ENCODE results near the gene STN1. TPM values are rescaled to one million over a fixed set of nuclear protein-coding genes. Genes with fewer than 3 reads are reported as not detected.
A peak's percentile ranks its signal among the peaks of the same experiment; 100 is the strongest.

The STN1 gene
- total and polyA plus RNA-seq, 7 donors: 15.3 to 22.7 (median 18.3) TPM

GRCh38 chr10:103849880-103850571 lies 68.0 kb downstream of the STN1 start:
- no peaks in the 10 kb centered on the region for H3K27me3 ChIP-seq (ENCODE audit: insufficient read depth in 3 of 3, low read length in 2 of 3)
- intact Hi-C loops (cut with DNase I): loop anchor here (10.0 kb wide), 2 partner anchors 245 to 255 kb away; no protein-coding TSS in a partner anchor
- no peaks in the 10 kb centered on the region for H3K9me3 ChIP-seq
- ATAC-seq (peak; percentile 40 to 70 (median 66)), DNase-seq (peak; percentile 56 to 68)
- TF ChIP-seq, protein P1, sequence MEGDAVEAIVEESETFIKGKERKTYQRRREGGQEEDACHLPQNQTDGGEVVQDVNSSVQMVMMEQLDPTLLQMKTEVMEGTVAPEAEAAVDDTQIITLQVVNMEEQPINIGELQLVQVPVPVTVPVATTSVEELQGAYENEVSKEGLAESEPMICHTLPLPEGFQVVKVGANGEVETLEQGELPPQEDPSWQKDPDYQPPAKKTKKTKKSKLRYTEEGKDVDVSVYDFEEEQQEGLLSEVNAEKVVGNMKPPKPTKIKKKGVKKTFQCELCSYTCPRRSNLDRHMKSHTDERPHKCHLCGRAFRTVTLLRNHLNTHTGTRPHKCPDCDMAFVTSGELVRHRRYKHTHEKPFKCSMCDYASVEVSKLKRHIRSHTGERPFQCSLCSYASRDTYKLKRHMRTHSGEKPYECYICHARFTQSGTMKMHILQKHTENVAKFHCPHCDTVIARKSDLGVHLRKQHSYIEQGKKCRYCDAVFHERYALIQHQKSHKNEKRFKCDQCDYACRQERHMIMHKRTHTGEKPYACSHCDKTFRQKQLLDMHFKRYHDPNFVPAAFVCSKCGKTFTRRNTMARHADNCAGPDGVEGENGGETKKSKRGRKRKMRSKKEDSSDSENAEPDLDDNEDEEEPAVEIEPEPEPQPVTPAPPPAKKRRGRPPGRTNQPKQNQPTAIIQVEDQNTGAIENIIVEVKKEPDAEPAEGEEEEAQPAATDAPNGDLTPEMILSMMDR (IDR thresholded peaks at IDR 0.05): no peak
- H3K4me1 ChIP-seq: peaks cover 80% of the 10 kb centered on the region
- no peaks in the 10 kb centered on the region for H3K36me3 ChIP-seq (ENCODE audit: insufficient read depth in 1 of 2, low read depth in 1 of 2)
- H3K4me3 ChIP-seq: peak overlapping the region; percentile 27
- H3K27ac ChIP-seq: peak overlapping the region; percentile 65
- 38 to 47% (median 39%) methylated on average over 8 of the region's 8 CpGs for WGBS, 3 donors

DNA sequence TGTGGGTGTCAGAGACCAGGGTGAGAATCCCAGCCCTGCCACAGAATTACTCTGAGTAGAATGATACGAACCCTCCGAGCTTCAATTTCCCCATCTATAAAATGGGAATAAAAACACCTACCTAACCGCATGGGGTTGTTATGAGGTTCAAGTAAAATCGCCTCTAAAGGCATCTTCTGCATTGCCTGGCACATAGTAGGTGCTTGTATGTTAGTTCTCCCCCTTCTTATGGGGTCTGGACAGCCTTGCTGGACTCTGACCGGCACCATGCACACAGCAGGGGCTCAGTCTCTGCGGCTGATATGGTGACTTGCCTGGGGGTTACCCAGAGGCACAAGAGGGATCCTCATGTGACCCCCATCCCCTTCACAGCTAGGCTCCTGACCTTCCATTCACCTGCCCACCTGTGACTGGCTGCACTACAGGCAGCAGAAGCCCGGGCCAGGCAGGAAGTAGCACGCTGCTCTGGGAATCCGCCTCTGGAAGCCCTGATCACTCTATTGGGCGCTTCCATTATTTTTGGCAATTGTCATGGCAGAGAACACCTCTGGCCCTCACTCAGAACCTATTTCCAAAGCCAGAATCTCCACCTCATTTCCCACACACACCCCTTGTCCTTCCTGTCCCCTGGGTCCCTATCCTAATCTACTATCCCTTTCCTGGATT lies 68.6 kb downstream of the STN1 start:
- TF ChIP-seq, protein P1 (IDR thresholded peaks at IDR 0.05): no peak
- 74 to 84% (median 76%) methylated on average over 9 to 10 of the region's 10 CpGs for WGBS, 3 donors
- intact Hi-C loops (cut with DNase I): no loop called here
- Histone ChIP-seq H3K4me3 (no peak overlapping the region), H3K36me3 (ENCODE audit: insufficient read depth in 1 of 2, low read depth in 1 of 2) (no peaks in the 10 kb centered on the region), H3K27me3 (ENCODE audit: insufficient read depth in 3 of 3, low read length in 2 of 3) (no peaks in the 10 kb centered on the region), H3K9me3 (no peaks in the 10 kb centered on the region), H3K27ac (peak overlapping the region; percentile 65), H3K4me1 (peaks cover 81% of the 10 kb centered on the region)
- no peak for DNase-seq
- no peak for ATAC-seq

DNA sequence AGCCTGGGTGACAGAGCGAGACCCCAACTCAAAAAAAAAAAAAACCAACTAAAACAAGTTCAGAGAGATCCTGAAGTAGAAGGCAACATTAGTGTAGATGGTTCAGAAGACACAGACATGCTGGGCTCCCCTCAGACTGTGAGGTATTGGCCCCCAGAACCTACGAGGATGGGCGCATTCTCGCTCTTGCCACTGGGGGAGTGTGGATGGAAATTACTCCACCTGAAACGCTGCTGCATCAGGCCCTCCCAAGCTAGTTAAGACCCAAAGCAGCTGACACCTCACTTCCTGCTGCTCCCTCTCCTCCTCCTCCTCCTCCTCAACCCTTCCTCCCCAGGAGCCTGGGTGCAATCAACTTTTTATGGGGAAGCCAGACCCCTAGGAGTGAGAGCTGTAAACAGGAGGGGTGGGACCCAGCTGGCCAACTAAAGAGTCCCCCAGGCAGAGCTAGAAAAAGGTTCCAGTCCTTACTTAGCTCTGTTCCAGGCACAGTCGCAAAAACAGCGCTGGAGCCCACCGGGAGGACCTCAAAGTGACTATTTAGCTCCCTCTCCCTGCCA lies 70.0 kb downstream of the STN1 start:
- H3K27ac ChIP-seq: no peak overlapping the region
- no peak overlapping the region for H3K4me3 ChIP-seq
- no peaks in the 10 kb centered on the region for H3K27me3 ChIP-seq (ENCODE audit: insufficient read depth in 3 of 3, low read length in 2 of 3)
- H3K9me3 ChIP-seq: no peaks in the 10 kb centered on the region
- DNase-seq: no peak
- intact Hi-C loops (cut with DNase I): no loop called here
- TF ChIP-seq, protein P1 (IDR thresholded peaks at IDR 0.05): peak; percentile 12
- peaks cover 81% of the 10 kb centered on the region for H3K4me1 ChIP-seq
- ATAC-seq: no peak
- H3K36me3 ChIP-seq (ENCODE audit: insufficient read depth in 1 of 2, low read depth in 1 of 2): no peaks in the 10 kb centered on the region
- 73 to 81% (median 74%) methylated on average over 8 of the region's 8 CpGs for WGBS, 3 donors

DNA sequence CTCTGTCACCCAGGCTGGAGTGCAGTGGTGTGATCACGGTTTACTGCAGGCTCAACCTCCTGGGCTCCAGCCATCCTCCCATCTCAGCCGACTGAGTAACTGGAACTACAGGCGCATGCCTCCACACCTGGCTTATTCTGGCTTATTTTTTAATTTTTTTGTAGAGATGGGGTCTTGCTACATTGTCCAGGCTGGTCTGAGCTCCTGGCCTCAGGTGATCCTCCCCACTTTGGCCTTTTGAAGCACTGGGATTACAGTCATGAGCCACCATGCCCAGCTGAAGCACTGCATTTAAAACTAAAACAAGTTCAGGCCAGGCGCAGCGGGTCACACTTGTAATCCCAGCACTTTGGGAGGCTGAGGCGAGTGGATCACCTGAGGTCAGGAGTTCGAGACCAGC lies 70.6 kb downstream of the STN1 start:
- intact Hi-C loops (cut with DNase I): no loop called here
- peaks cover 81% of the 10 kb centered on the region for H3K4me1 ChIP-seq
- 77 to 83% (median 82%) methylated on average over 6 to 7 of the region's 7 CpGs for WGBS, 3 donors

More for the DNA sequence above, 70.6 kb downstream of the STN1 start:
- Histone ChIP-seq H3K4me3 (no peak overlapping the region), H3K27ac (no peak overlapping the region), H3K9me3 (no peaks in the 10 kb centered on the region), H3K36me3 (ENCODE audit: insufficient read depth in 1 of 2, low read depth in 1 of 2) (no peaks in the 10 kb centered on the region), H3K27me3 (ENCODE audit: insufficient read depth in 3 of 3, low read length in 2 of 3) (no peaks in the 10 kb centered on the region)
- no peak for ATAC-seq
- DNase-seq: no peak
- TF ChIP-seq, protein P1 (IDR thresholded peaks at IDR 0.05): no peak
